ENCODE data around the gene SMCO1.
"Not testable (repeated sequence)": the region's sequence is repeated elsewhere in the genome, so short reads cannot be mapped to it uniquely, and the experiment has no call there.

Gene SMCO1

GRCh38 chr3:196553551-196553950 is 38.4 kb upstream of the SMCO1 start (continued):
- TF ChIP-seq ZNF362 (tag by site-specific recombination; IDR thresholded peaks at IDR 0.05), result no peak
- TF ChIP-seq, protein P1, sequence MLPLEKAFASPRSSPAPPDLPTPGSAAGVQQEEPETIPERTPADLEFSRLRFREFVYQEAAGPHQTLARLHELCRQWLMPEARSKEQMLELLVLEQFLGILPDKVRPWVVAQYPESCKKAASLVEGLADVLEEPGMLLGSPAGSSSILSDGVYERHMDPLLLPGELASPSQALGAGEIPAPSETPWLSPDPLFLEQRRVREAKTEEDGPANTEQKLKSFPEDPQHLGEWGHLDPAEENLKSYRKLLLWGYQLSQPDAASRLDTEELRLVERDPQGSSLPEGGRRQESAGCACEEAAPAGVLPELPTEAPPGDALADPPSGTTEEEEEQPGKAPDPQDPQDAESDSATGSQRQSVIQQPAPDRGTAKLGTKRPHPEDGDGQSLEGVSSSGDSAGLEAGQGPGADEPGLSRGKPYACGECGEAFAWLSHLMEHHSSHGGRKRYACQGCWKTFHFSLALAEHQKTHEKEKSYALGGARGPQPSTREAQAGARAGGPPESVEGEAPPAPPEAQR (tag by site-specific recombination; IDR thresholded peaks at IDR 0.05), result no peak
- no peak for TF ChIP-seq ZNF423 (tag by site-specific recombination; IDR thresholded peaks at IDR 0.05)
- TF ChIP-seq ZNF843 (tag by site-specific recombination; IDR thresholded peaks at IDR 0.05), result no peak
- no peak for TF ChIP-seq ZNF548 (tag by site-specific recombination; IDR thresholded peaks at IDR 0.05)

DNA sequence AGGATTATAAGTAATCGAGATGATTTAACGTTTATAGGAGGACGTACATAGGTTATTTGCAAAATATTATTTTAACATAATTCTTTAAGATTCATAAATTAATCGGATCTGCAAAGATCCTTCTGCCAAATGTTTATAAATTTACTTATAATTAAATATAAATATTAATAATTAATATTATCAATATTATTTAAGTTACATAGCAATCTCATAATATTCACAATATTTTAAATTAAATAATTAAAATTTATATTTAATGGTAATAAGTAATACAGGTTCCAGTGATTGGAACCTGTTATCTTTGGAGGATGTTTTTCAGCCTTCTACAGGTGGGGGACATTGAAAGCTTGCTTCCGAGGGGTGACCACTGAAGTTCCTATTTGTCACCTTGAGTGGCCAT is 37.1 kb upstream of the SMCO1 start:
- POLR2A ChIA-PET, result no interaction called here
- TF ChIP-seq ZNF266 (tag by site-specific recombination; IDR thresholded peaks at IDR 0.05; ENCODE audit: low read depth) (no peak), ZBTB26 (tag by site-specific recombination; optimal IDR thresholded peaks at IDR 0.05) (no peak), ZSCAN23 (tag by site-specific recombination; IDR thresholded peaks at IDR 0.05) (no peak), OSR2 (tag by site-specific recombination; IDR thresholded peaks at IDR 0.05) (no peak), ZBTB6 (tag by site-specific recombination; IDR thresholded peaks at IDR 0.05) (no peak), ZNF10 (tag by site-specific recombination; IDR thresholded peaks at IDR 0.05) (no peak), ZNF112 (tag by site-specific recombination; IDR thresholded peaks at IDR 0.05) (no peak), ZNF292 (tag by site-specific recombination; IDR thresholded peaks at IDR 0.05; ENCODE audit: borderline replicate concordance, low read depth) (no peak), ZNF660 (tag by site-specific recombination; IDR thresholded peaks at IDR 0.05) (no peak), ZNF610 (tag by site-specific recombination; IDR thresholded peaks at IDR 0.05; ENCODE audit: borderline replicate concordance) (no peak), TRIM28 (IDR thresholded peaks at IDR 0.05; ENCODE audit: borderline replicate concordance, low read length) (no peak), RBAK (tag by site-specific recombination; IDR thresholded peaks at IDR 0.05) (no peak), ZNF140 (tag by site-specific recombination; IDR thresholded peaks at IDR 0.05) (no peak)
- H3K27ac ChIP-seq (ENCODE audit: extremely low read depth, low read depth, low read length), result no peak overlapping the region
- no peaks in the 10 kb centered on the region for H3K4me1 ChIP-seq (ENCODE audit: control insufficient read depth, insufficient read depth, low read length)
- no peaks in the 10 kb centered on the region for H3K9me3 ChIP-seq (ENCODE audit: control insufficient read depth, insufficient read depth, low read depth, low read length)
- CTCF ChIA-PET, result no interaction called here
- no peak overlapping the region for H3K4me3 ChIP-seq (ENCODE audit: low read depth, low read length)
- H3K36me3 ChIP-seq (ENCODE audit: control insufficient read depth in 2 of 2, insufficient read depth in 1 of 2, low read length in 2 of 2), result peaks cover 0 to 7% of the 10 kb centered on the region in 2 experiments; a peak in 2 of 3 replicates

DNA sequence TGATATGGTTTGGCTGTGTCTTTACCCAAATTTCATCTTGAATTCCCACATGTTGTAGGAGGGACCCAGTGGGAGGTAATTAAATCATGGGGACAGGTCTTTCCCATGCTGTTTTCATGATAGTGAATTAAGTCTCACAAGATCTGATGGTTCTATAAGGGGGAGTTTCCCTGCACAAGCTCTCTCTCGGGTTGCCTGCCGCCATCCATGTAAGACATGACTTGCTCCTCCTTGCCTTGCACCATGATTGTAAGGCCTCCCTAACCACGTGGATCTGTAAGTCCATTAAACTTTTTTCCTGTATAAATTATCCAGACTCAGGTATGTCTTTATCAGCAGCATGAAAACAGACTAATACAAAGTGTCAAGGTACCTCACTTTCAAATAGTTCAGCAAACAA is 35.0 kb upstream of the SMCO1 start:
- H3K4me1 ChIP-seq (ENCODE audit: control insufficient read depth, insufficient read depth, low read length); H3K9me3 ChIP-seq (ENCODE audit: control insufficient read depth, insufficient read depth, low read depth, low read length); H3K27ac ChIP-seq (ENCODE audit: extremely low read depth, low read depth, low read length); H3K4me3 ChIP-seq (ENCODE audit: low read depth, low read length); H3K36me3 ChIP-seq (ENCODE audit: control insufficient read depth in 2 of 2, insufficient read depth in 1 of 2, low read length in 2 of 2); POLR2A ChIA-PET; CTCF ChIA-PET: not testable (repeated sequence)
